Measurements from ENCODE around the gene STON1. TPM values are rescaled to one million over a fixed set of nuclear protein-coding genes. Genes with fewer than 3 reads are reported as not detected.
A peak's percentile ranks its signal among the peaks of the same experiment; 100 is the strongest.

STON1 gene
- total RNA-seq, 4 donors from 2014 or later = 21.4 to 39.2 (median 27.1) TPM

DNA sequence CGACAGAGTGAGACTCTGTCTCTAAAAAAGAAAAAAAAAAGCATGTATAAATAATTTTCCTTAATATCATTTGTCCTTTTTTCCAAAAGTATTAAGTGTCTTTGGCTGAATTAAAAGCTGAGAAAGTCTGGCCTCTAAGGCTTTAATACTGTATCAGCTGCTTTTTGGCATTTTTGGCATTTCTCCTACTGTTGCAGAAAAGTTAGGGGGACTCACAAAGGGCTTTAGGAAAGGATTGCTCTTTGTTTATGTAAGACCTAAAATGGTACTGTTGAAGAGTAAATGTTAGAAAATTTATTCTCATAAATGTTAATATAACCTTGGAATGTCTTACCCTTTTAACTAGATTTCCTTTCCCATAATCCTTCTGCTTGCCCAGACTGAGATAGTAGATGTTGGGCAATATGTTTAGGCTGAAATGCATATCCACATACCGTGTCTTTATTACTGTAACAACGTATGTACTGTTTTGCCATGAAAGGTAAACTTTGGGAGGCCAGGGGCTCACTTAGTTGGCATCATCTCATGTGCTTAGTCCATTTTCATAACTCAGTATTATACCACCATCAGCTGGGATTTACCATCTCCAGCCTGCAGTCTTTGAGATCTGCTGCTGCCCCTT is 18.0 kb upstream of the STON1 start:
- intact Hi-C loops (cut with DNase I; ENCODE audit: low total_unique reads) = no loop called here
- in situ Hi-C loops (cut with MboI; ENCODE audit: low pct_ligation_motif_present in 1 of 4, low pct_unique_long_range_greater_than_20kb in 1 of 4, low sequenced_read_pairs in 3 of 4) = no loop called here
- H3K9me3 ChIP-seq = no peaks in the 10 kb centered on the region
- H3K4me1 ChIP-seq = peaks cover 6 to 37% (median 14%) of the 10 kb centered on the region in 4 donors
- no peak overlapping the region for H3K4me3 ChIP-seq
- TF ChIP-seq, protein P1, sequence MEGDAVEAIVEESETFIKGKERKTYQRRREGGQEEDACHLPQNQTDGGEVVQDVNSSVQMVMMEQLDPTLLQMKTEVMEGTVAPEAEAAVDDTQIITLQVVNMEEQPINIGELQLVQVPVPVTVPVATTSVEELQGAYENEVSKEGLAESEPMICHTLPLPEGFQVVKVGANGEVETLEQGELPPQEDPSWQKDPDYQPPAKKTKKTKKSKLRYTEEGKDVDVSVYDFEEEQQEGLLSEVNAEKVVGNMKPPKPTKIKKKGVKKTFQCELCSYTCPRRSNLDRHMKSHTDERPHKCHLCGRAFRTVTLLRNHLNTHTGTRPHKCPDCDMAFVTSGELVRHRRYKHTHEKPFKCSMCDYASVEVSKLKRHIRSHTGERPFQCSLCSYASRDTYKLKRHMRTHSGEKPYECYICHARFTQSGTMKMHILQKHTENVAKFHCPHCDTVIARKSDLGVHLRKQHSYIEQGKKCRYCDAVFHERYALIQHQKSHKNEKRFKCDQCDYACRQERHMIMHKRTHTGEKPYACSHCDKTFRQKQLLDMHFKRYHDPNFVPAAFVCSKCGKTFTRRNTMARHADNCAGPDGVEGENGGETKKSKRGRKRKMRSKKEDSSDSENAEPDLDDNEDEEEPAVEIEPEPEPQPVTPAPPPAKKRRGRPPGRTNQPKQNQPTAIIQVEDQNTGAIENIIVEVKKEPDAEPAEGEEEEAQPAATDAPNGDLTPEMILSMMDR (IDR thresholded peaks at IDR 0.05) = no peak
- TF ChIP-seq EP300 (IDR thresholded peaks at IDR 0.05; ENCODE audit: low read depth) (no peak), POLR2AphosphoS5 (IDR thresholded peaks at IDR 0.05) (no peak), POLR2A (IDR thresholded peaks at IDR 0.05) (no peak)
- H3K27me3 ChIP-seq = no peaks in the 10 kb centered on the region
- peaks cover 0 to 28% (median 9%) of the 10 kb centered on the region in 4 donors for H3K36me3 ChIP-seq
- 77 to 84% methylated on average over 3 of the region's 3 CpGs for WGBS, 2 donors (ENCODE audit: low coverage in 1 of 2)
- H3K27ac ChIP-seq = peak overlapping the region in 2 of 4 donors; percentile 14 to 34
- no peak for DNase-seq

DNA sequence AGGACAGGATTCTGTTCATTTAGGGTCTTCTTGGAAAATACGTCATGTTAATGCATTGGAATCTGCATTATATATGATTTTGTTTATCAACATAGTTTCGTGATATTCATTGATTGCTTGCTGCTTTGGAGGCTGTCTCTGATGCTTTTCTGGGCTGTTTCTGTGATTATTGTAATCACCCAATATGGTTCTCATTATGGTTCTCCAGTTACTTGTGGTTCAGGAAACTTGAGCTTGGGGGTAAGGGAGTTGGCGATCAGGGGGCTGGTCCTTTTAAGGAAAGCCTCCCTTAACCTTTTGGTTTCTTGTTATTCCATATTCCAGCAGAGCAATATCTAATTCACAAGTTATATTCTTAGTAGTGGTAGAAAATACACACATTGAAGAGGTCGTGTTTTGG is 17.4 kb upstream of the STON1 start:
- H3K27ac ChIP-seq = peak overlapping the region in 2 of 4 donors; percentile 14 to 34
- TF ChIP-seq POLR2A (IDR thresholded peaks at IDR 0.05) (no peak), POLR2AphosphoS5 (IDR thresholded peaks at IDR 0.05) (no peak), EP300 (IDR thresholded peaks at IDR 0.05; ENCODE audit: low read depth) (no peak)
- TF ChIP-seq, protein P1 (IDR thresholded peaks at IDR 0.05) = no peak
- intact Hi-C loops (cut with DNase I; ENCODE audit: low total_unique reads) = no loop called here
- peaks cover 0 to 30% (median 9%) of the 10 kb centered on the region in 4 donors for H3K36me3 ChIP-seq
- H3K9me3 ChIP-seq = no peaks in the 10 kb centered on the region
- 94 to 96% methylated on average over 4 of the region's 4 CpGs for WGBS, 2 donors (ENCODE audit: low coverage in 1 of 2)
- in situ Hi-C loops (cut with MboI; ENCODE audit: low pct_ligation_motif_present in 1 of 4, low pct_unique_long_range_greater_than_20kb in 1 of 4, low sequenced_read_pairs in 3 of 4) = no loop called here
- H3K27me3 ChIP-seq = no peaks in the 10 kb centered on the region
- no peak overlapping the region for H3K4me3 ChIP-seq
- no peak for DNase-seq
- H3K4me1 ChIP-seq = peaks cover 6 to 37% (median 14%) of the 10 kb centered on the region in 4 donors

DNA sequence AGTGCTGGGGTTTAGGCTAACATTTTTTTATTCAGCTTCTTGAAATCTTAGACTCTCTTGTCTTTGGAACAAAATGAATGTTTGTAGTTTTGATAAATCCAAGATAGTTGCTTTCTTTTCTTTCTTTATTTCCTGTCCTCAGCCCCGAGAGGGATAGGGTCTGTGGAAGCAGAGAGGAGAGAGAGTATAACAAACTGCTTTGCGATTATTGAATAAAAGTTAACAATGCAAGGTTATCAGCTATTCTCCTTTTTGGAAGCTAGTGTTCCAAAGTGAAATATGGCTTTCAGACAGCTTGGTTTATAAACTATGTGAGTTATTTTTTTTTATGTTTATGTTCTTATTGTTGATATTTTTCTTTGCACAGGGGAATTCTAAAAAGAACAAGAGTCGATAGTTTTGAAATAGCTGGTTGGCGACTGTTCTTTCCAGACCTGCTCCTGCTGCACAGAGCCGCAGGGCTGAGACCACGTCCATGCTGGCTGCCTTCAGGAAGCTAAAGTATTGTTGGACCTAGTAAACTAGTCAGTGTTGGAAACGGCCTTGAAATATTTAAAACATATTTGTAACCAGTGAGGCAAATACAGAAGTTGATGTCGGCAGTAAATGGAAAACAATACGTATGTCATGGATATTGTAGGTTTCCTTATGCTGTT is 15.5 kb upstream of the STON1 start:
- TF ChIP-seq POLR2A (IDR thresholded peaks at IDR 0.05) = no peak
- no peak for TF ChIP-seq POLR2AphosphoS5 (IDR thresholded peaks at IDR 0.05)
- TF ChIP-seq, protein P1 (IDR thresholded peaks at IDR 0.05) = no peak
- TF ChIP-seq EP300 (IDR thresholded peaks at IDR 0.05; ENCODE audit: low read depth) = no peak
- H3K4me1 ChIP-seq = peaks cover 0 to 23% (median 4%) of the 10 kb centered on the region in 4 donors
- no peaks in the 10 kb centered on the region for H3K9me3 ChIP-seq
- H3K27ac ChIP-seq = peak overlapping the region in 3 of 4 donors; percentile 73 to 88 (median 83)
- peaks cover 0 to 30% (median 9%) of the 10 kb centered on the region in 4 donors for H3K36me3 ChIP-seq
- in situ Hi-C loops (cut with MboI; ENCODE audit: low pct_ligation_motif_present in 1 of 4, low pct_unique_long_range_greater_than_20kb in 1 of 4, low sequenced_read_pairs in 3 of 4) (no loop called here), intact Hi-C loops (cut with DNase I; ENCODE audit: low total_unique reads) (no loop called here)
- WGBS, 2 donors (ENCODE audit: low coverage in 1 of 2) = 72 to 79% methylated on average over 9 of the region's 9 CpGs
- DNase-seq = no peak
- H3K4me3 ChIP-seq = no peak overlapping the region
- no peaks in the 10 kb centered on the region for H3K27me3 ChIP-seq

DNA sequence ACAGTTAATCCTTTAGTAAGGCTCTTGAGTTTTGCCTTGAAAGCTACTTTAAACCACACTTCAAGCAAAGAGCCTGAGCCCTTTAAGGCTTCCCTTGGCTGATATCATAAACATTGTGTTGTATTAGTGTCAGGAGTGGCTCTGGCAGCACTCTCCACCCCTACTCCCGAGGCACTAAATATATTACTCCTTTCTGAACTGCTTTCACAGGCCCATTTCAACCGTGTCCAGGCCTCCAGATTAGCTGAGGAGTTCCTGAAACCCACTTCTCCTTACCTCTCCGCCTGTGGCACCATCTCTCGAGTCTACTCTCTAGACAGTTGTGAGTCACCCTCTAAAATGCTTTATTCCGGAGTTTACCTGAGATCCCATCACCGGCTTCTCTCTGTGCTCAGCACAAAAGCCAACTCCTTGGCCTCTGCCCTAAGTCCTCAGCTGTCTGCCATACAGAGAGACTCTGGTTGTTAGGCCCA is 14.4 kb upstream of the STON1 start:
- no peaks in the 10 kb centered on the region for H3K9me3 ChIP-seq
- no peaks in the 10 kb centered on the region for H3K27me3 ChIP-seq
- peaks cover 0 to 12% (median 2%) of the 10 kb centered on the region in 4 donors for H3K4me1 ChIP-seq
- no peak overlapping the region for H3K4me3 ChIP-seq
- peaks cover 0 to 21% (median 9%) of the 10 kb centered on the region in 4 donors for H3K36me3 ChIP-seq
- WGBS, 2 donors (ENCODE audit: low coverage in 1 of 2) = 65 to 67% methylated on average over 3 to 6 of the region's 6 CpGs
- H3K27ac ChIP-seq = peak overlapping the region; percentile 61 to 88 (median 78)
- DNase-seq = peak; percentile 13
- intact Hi-C loops (cut with DNase I; ENCODE audit: low total_unique reads) = no loop called here
- TF ChIP-seq, protein P1 (IDR thresholded peaks at IDR 0.05) = no peak
- peak in 1 of 3 donors; percentile 23 for TF ChIP-seq POLR2AphosphoS5 (IDR thresholded peaks at IDR 0.05)
- in situ Hi-C loops (cut with MboI; ENCODE audit: low pct_ligation_motif_present in 1 of 4, low pct_unique_long_range_greater_than_20kb in 1 of 4, low sequenced_read_pairs in 3 of 4) = no loop called here

Data from transverse colon (tissue), 4 donors.